Astrocyte (in vitro differentiated cells and primary cell): ENCODE measurements around the gene DNAJC4. TPM values are rescaled to one million over a fixed set of nuclear protein-coding genes. Genes with fewer than 3 reads are reported as not detected.

ENCODE experiments used
- DNase-seq: peaks from one replicate; pipeline ENCODE4 v3.0.0-alpha.2; 2010; ENCODE audit warnings: low read depth
- FAIRE-seq: peaks from 2 replicates; lab custom pipeline; 2011; peaks lifted over from hg19 to GRCh38; lab: Jason Lieb, UNC
- H2AFZ ChIP-seq: 2 replicates; pipeline ENCODE4 v1.6.0; 2012; ENCODE audit warnings: low read depth, low read length, inconsistent platforms
- H3K27ac ChIP-seq: 2 replicates; pipeline ENCODE4 v1.5.1; 2011; ENCODE audit warnings: low read depth, low read length, inconsistent platforms
- H3K27me3 ChIP-seq: 2 replicates; pipeline ENCODE4 v1.6.0; 2011; ENCODE audit warnings: low read length, inconsistent platforms; ENCODE audit not compliant: insufficient read depth
- H3K36me3 ChIP-seq: 2 replicates; pipeline ENCODE4 v1.5.1; 2011; ENCODE audit warnings: low read length, inconsistent platforms; ENCODE audit not compliant: insufficient read depth
- H3K4me1 ChIP-seq: 2 replicates; pipeline ENCODE4 v1.5.1; 2011; ENCODE audit warnings: low read length, inconsistent platforms; ENCODE audit not compliant: insufficient read depth
- H3K4me2 ChIP-seq: 2 replicates; pipeline ENCODE4 v1.6.0; 2012; ENCODE audit warnings: low read length, inconsistent platforms
- H3K4me3 ChIP-seq: 2 replicates; pipeline ENCODE4 v1.5.1; 2011; ENCODE audit warnings: low read depth, mild to moderate bottlenecking, low read length, inconsistent platforms; ENCODE audit not compliant: insufficient read depth
- H3K79me2 ChIP-seq: 2 replicates; pipeline ENCODE4 v1.6.0; 2012; ENCODE audit warnings: mild to moderate bottlenecking, low read length, inconsistent platforms; ENCODE audit not compliant: insufficient read depth
- H3K9ac ChIP-seq: 2 replicates; pipeline ENCODE4 v1.6.0; 2012; ENCODE audit warnings: mild to moderate bottlenecking, low read length, inconsistent platforms
- H3K9me3 ChIP-seq: 2 replicates; pipeline ENCODE4 v1.5.1; 2012; ENCODE audit warnings: low read depth, mild to moderate bottlenecking, low read length, inconsistent platforms; ENCODE audit not compliant: insufficient read depth
- H4K20me1 ChIP-seq: 2 replicates; pipeline ENCODE4 v1.6.0; 2012; ENCODE audit warnings: low read length, inconsistent platforms; ENCODE audit not compliant: insufficient read depth
- H3K27ac Mint-ChIP-seq: one replicate; pipeline ENCODE4 v1.8.0; 2021; ENCODE audit warnings: mild to moderate bottlenecking, mixed read lengths; ENCODE audit not compliant: unreplicated experiment
- H3K27me3 Mint-ChIP-seq: one replicate; pipeline ENCODE4 v1.8.0; 2021; ENCODE audit warnings: low read depth, mixed read lengths; ENCODE audit not compliant: unreplicated experiment
- H3K36me3 Mint-ChIP-seq: one replicate; pipeline ENCODE4 v1.8.0; 2021; ENCODE audit warnings: low read depth, mixed read lengths; ENCODE audit not compliant: unreplicated experiment
- H3K4me1 Mint-ChIP-seq: one replicate; pipeline ENCODE4 v1.8.0; 2021; ENCODE audit warnings: low read depth, mixed read lengths; ENCODE audit not compliant: unreplicated experiment
- H3K4me3 Mint-ChIP-seq: one replicate; pipeline ENCODE4 v1.8.0; 2021; ENCODE audit warnings: mild to moderate bottlenecking, moderate library complexity, mixed read lengths; ENCODE audit not compliant: unreplicated experiment
- H3K9me3 Mint-ChIP-seq: one replicate; pipeline ENCODE4 v1.8.0; 2021; ENCODE audit warnings: mild to moderate bottlenecking, mixed read lengths; ENCODE audit not compliant: unreplicated experiment
- CTCF ChIP-seq: IDR thresholded peaks from 2 replicates; pipeline ENCODE4 v1.5.1; 2011; ENCODE audit warnings: low read depth, mild to moderate bottlenecking, inconsistent platforms, low read length, moderate library complexity; ENCODE audit not compliant: insufficient read depth
- EZH2 ChIP-seq: IDR thresholded peaks from 2 replicates; pipeline ENCODE4 v1.6.1; 2012; ENCODE audit warnings: mild to moderate bottlenecking, low read length, inconsistent platforms; ENCODE audit not compliant: insufficient read depth
- total RNA-seq: library from RNA; stranded (reverse); gene quantifications from 2 replicates; pipeline ENCODE4 v1.2.1, GENCODE V29; 2021

The DNAJC4 gene
- total RNA-seq, 1 donor from 2014 or later: 23.8 TPM

DNA sequence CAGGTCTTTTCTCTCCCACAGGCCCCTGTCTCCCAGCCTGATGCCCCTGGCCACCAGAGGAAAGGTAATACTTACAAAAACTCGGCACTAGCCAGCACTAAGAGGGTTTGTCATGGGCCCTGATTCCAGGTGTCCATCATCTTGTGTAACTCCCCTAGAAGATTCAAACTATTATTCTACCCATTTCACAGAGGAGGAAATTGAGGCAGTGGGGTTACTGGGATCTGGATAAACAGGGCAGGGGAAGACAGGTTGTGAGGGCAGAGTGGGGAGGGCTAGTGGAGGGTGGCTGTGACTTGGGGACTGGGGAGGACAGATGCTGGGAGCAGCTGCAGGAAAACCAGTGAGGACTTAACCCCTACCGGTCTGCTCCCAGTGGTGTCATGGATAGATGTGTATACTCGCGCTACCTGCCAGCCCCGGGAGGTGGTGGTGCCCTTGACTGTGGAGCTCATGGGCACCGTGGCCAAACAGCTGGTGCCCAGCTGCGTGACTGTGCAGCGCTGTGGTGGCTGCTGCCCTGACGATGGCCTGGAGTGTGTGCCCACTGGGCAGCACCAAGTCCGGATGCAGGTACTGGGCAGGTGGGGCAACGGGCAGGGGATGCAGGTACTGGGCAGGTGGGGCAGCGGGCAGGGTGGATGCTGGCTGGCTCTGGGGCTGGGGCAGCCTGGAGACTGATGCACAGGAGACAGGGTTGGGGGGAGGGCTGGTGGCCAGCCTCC, 5.3 kb downstream of the DNAJC4 start:
- no peaks in the 10 kb centered on the region for H3K9me3 ChIP-seq
- DNase-seq: no peak
- H3K4me3 Mint-ChIP-seq: peak overlapping the region; percentile 81
- H3K27me3 ChIP-seq: no peaks in the 10 kb centered on the region
- H3K27ac ChIP-seq: no peak overlapping the region
- no peak for FAIRE-seq
- peaks cover 11% of the 10 kb centered on the region for H3K36me3 ChIP-seq
- H3K27me3 Mint-ChIP-seq: no peaks in the 10 kb centered on the region
- no peaks in the 10 kb centered on the region for H3K9me3 Mint-ChIP-seq
- peaks cover 7% of the 10 kb centered on the region for H3K4me1 Mint-ChIP-seq
- peaks cover 11% of the 10 kb centered on the region for H4K20me1 ChIP-seq
- H3K36me3 Mint-ChIP-seq: no peaks in the 10 kb centered on the region
- H2AFZ ChIP-seq: no peak overlapping the region
- no peak for TF ChIP-seq EZH2
- TF ChIP-seq CTCF: no peak
- H3K4me2 ChIP-seq: peak overlapping the region; percentile 83
- H3K27ac Mint-ChIP-seq: peak overlapping the region; percentile 69
- H3K4me3 ChIP-seq: peak overlapping the region; percentile 45
- H3K9ac ChIP-seq: peak overlapping the region; percentile 29
- peaks cover 8% of the 10 kb centered on the region for H3K79me2 ChIP-seq
- H3K4me1 ChIP-seq: peaks cover 23% of the 10 kb centered on the region

GRCh38 chr11:64237484-64237951, 7.2 kb downstream of the DNAJC4 start:
- no peaks in the 10 kb centered on the region for H3K9me3 ChIP-seq
- peaks cover 16% of the 10 kb centered on the region for H3K79me2 ChIP-seq
- H2AFZ ChIP-seq: no peak overlapping the region
- H3K27ac ChIP-seq: no peak overlapping the region
- peaks cover 11% of the 10 kb centered on the region for H3K36me3 ChIP-seq
- H4K20me1 ChIP-seq: peaks cover 11% of the 10 kb centered on the region
- FAIRE-seq: no peak
- H3K27me3 ChIP-seq: no peaks in the 10 kb centered on the region
- peaks cover 22% of the 10 kb centered on the region for H3K4me1 ChIP-seq
- DNase-seq: no peak
- no peak overlapping the region for H3K9ac ChIP-seq
- TF ChIP-seq EZH2 (no peak), CTCF (no peak)
- peak overlapping the region; percentile 45 for H3K4me3 Mint-ChIP-seq
- no peaks in the 10 kb centered on the region for H3K9me3 Mint-ChIP-seq
- no peak overlapping the region for H3K27ac Mint-ChIP-seq
- H3K36me3 Mint-ChIP-seq: no peaks in the 10 kb centered on the region
- peaks cover 4% of the 10 kb centered on the region for H3K4me1 Mint-ChIP-seq
- no peaks in the 10 kb centered on the region for H3K27me3 Mint-ChIP-seq
- H3K4me3 ChIP-seq: no peak overlapping the region
- H3K4me2 ChIP-seq: no peak overlapping the region

- peaks cover 17% of the 10 kb centered on the region for H4K20me1 ChIP-seq
- no peak overlapping the region for H2AFZ ChIP-seq
- no peaks in the 10 kb centered on the region for H3K27me3 Mint-ChIP-seq
- H3K27me3 ChIP-seq: no peaks in the 10 kb centered on the region
- no peak for FAIRE-seq
- no peaks in the 10 kb centered on the region for H3K9me3 Mint-ChIP-seq
- peak overlapping the region; percentile 26 for H3K9ac ChIP-seq
- no peak overlapping the region for H3K4me2 ChIP-seq
- peaks cover 22% of the 10 kb centered on the region for H3K79me2 ChIP-seq
- H3K36me3 ChIP-seq: peaks cover 11% of the 10 kb centered on the region
- DNase-seq: no peak
- no peak for TF ChIP-seq EZH2
- TF ChIP-seq CTCF: no peak
- H3K4me1 ChIP-seq: peaks cover 27% of the 10 kb centered on the region
- H3K4me3 Mint-ChIP-seq: no peak overlapping the region
- H3K4me3 ChIP-seq: no peak overlapping the region
- no peaks in the 10 kb centered on the region for H3K36me3 Mint-ChIP-seq
- H3K4me1 Mint-ChIP-seq: peaks cover 6% of the 10 kb centered on the region
- H3K9me3 ChIP-seq: no peaks in the 10 kb centered on the region
- H3K27ac Mint-ChIP-seq: no peak overlapping the region
- no peak overlapping the region for H3K27ac ChIP-seq
Observed at GRCh38 chr11:64238076-64238475, 7.7 kb downstream of the DNAJC4 start.
